Measurements from ENCODE around the gene ZNF462.

ZNF462 gene

GRCh38 chr9:106956971-106957370 is 94.0 kb downstream of the ZNF462 start:
- Histone ChIP-seq H3K79me2 (ENCODE audit: insufficient read depth, low read depth) (no peaks in the 10 kb centered on the region), H3K27me3 (ENCODE audit: insufficient read depth, low read depth) (no peaks in the 10 kb centered on the region), H3K4me2 (no peak overlapping the region), H3K4me1 (ENCODE audit: low read depth, poor library complexity, severe bottlenecking) (no peaks in the 10 kb centered on the region), H3K9ac (no peak overlapping the region), H3K36me3 (ENCODE audit: insufficient read depth) (no peaks in the 10 kb centered on the region), H3K4me3 (IDR thresholded peaks at IDR 0.05; ENCODE audit: insufficient read depth, low read depth, low read length) (no peak overlapping the region), H3K27ac (no peak overlapping the region), H2AFZ (ENCODE audit: low read depth) (no peak overlapping the region), H4K20me1 (ENCODE audit: insufficient read depth) (no peaks in the 10 kb centered on the region)
- no peak for TF ChIP-seq CTCF (conservative IDR thresholded peaks at IDR 0.05; ENCODE audit: low read depth, low read length)

DNA sequence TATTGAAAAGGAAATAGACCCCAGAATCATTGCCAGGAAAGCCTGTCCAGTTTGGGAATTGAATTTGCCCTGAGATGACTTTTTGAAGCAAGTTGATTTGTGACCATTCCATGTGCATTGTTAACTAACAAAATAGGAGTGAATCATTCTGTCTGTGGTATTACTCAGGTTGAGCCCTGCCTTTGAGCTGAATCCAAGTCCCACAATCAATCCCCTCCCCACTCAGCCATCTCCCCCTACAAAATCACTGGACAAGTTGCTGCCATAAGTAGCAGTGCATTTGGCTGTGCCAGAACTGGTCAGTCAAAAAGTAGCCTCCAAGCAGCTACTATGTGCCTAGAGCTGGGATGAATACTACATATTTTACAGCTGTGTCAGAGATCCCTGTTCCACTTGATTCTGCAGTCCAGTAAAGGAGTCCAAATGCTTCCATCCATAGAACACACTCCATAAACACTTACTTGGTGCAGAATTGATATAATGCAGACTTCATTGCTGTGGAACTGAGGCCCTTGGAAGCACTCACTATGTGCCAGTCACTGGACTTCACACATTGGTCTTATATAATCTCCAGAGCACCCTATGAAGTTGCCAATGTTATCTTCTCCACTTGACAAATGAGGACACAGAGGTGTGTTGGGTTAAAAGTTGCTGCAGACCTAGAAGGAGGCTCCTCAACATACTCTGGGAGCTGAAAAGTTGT is 96.1 kb downstream of the ZNF462 start:
- Histone ChIP-seq H3K9ac (no peak overlapping the region), H3K27me3 (ENCODE audit: insufficient read depth, low read depth) (no peaks in the 10 kb centered on the region), H3K36me3 (ENCODE audit: insufficient read depth) (no peaks in the 10 kb centered on the region), H3K4me3 (IDR thresholded peaks at IDR 0.05; ENCODE audit: insufficient read depth, low read depth, low read length) (no peak overlapping the region), H3K4me2 (no peak overlapping the region), H4K20me1 (ENCODE audit: insufficient read depth) (no peaks in the 10 kb centered on the region), H3K79me2 (ENCODE audit: insufficient read depth, low read depth) (no peaks in the 10 kb centered on the region), H3K4me1 (ENCODE audit: low read depth, poor library complexity, severe bottlenecking) (peaks cover 5% of the 10 kb centered on the region), H3K27ac (no peak overlapping the region), H2AFZ (ENCODE audit: low read depth) (no peak overlapping the region)
- TF ChIP-seq CTCF (conservative IDR thresholded peaks at IDR 0.05; ENCODE audit: low read depth, low read length): no peak

DNA sequence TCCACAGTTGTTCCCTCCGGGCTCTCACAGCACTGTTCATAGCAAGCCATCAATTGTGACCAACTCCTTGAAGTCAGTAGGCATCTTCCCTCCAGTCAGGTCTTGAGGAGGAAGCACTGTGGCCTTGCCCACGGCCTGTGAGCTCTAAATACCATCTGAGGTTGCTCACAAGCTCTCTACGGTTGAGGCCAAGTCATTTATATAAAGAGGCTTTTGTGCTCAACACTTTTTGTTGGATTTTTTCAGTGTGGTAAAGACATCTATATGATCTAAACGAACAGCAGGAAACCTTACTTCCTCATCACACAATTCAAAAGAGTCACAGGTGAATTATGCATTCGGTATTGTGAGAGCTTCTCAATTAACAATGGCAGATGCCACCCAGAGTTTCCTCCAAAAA is 97.3 kb downstream of the ZNF462 start:
- Histone ChIP-seq H3K9ac (no peak overlapping the region), H3K4me2 (no peak overlapping the region), H3K4me1 (ENCODE audit: low read depth, poor library complexity, severe bottlenecking) (peaks cover 15% of the 10 kb centered on the region), H3K27me3 (ENCODE audit: insufficient read depth, low read depth) (no peaks in the 10 kb centered on the region), H3K4me3 (IDR thresholded peaks at IDR 0.05; ENCODE audit: insufficient read depth, low read depth, low read length) (no peak overlapping the region), H3K27ac (no peak overlapping the region), H3K79me2 (ENCODE audit: insufficient read depth, low read depth) (no peaks in the 10 kb centered on the region), H4K20me1 (ENCODE audit: insufficient read depth) (no peaks in the 10 kb centered on the region), H2AFZ (ENCODE audit: low read depth) (no peak overlapping the region), H3K36me3 (ENCODE audit: insufficient read depth) (no peaks in the 10 kb centered on the region)
- no peak for TF ChIP-seq CTCF (conservative IDR thresholded peaks at IDR 0.05; ENCODE audit: low read depth, low read length)

DNA sequence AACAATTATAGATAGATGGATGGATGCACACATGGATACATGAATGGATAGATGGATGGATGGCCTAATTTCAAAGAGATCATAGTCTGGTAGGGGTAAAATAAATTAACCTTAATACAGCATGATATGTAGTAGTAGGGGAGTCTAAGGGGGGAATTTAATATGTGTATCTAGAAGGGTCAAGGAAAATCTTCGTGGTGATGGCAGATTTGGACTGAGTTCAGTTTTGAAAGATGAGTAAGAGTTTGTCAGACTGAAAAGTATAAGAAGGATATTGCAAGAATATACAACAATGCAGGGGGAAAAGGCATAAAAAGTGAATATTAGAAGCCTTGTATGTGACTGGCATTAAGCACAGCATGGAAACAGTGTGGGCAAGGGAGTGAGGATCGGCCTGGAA is 98.7 kb downstream of the ZNF462 start:
- H3K27me3 ChIP-seq (ENCODE audit: insufficient read depth, low read depth): no peaks in the 10 kb centered on the region
- no peak overlapping the region for H3K4me3 ChIP-seq (IDR thresholded peaks at IDR 0.05; ENCODE audit: insufficient read depth, low read depth, low read length)
- no peaks in the 10 kb centered on the region for H3K36me3 ChIP-seq (ENCODE audit: insufficient read depth)
- no peak overlapping the region for H3K4me2 ChIP-seq
- no peaks in the 10 kb centered on the region for H4K20me1 ChIP-seq (ENCODE audit: insufficient read depth)
- peaks cover 15% of the 10 kb centered on the region for H3K4me1 ChIP-seq (ENCODE audit: low read depth, poor library complexity, severe bottlenecking)
- no peak for TF ChIP-seq CTCF (conservative IDR thresholded peaks at IDR 0.05; ENCODE audit: low read depth, low read length)
- no peak overlapping the region for H3K27ac ChIP-seq
- no peak overlapping the region for H3K9ac ChIP-seq
- H3K79me2 ChIP-seq (ENCODE audit: insufficient read depth, low read depth): no peaks in the 10 kb centered on the region
- H2AFZ ChIP-seq (ENCODE audit: low read depth): no peak overlapping the region
